Left kidney (tissue), 2 donors: Measurements from ENCODE around the gene TNPO1. TPM values are rescaled to one million over a fixed set of nuclear protein-coding genes. Genes with fewer than 3 reads are reported as not detected.

Experiments
- DNase-seq: peaks from one replicate; pipeline ENCODE4 v3.0.0-alpha.2; 2013
- polyA plus RNA-seq: library from polyadenylated mRNA; unstranded; fragments of 120-200 nt; gene quantifications from one replicate; pipeline ENCODE4 v1.2.1, GENCODE V29; 2013; ENCODE audit not compliant: insufficient read length

Gene TNPO1
- polyA plus RNA-seq, 1 donor = 112 TPM

DNA sequence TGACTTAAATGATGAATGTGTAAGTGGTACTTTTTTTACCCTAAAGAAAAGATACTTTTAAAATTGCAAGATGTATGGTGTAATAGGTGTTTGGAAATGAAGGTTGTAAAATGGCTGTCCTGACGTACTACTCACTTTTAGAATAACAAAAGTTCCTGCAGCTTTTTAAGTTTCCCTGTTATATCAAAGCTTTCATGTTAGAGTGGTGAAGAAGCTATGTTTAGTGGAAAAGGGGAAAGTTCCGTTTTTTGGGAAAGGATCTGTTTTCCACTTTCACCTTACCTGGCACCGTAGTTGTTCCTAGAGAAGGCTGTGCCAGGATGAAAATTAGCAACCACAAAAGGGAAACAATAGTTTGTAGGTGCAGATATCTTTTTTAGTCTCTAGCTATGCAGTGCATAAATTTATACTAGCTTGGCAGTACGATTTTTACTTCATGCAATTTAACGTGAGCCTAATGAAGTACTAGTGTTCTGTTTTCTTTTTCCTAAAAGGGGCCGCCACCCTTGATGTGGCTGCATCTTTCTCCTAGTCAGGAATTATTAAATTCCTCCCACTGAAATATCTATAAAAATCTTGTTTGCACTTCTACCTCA is 1.3 kb downstream of the TNPO1 start:
- no peak for DNase-seq

- peak; percentile 66 for DNase-seq
These were observed 2.5 kb downstream of the TNPO1 start for GRCh38 chr5:72818866-72819534.

DNA sequence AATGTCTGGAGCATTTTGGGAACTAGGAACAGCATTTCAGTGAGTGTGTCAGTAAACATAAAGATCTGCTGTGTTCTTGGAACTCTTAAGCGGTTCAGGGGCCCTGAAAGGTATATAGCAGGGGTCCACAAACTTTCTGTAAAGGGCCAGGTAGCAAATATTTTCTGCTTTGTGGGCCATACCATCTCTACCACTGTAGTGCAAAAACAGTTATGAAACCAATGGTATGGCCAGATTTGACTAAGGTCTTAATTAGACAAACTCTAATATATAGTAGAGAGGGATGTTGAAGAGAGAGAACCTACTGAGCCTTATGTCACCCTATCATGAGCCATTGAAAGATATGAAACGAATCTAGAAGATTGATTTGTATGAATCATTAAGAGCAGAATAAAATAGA is 5.3 kb downstream of the TNPO1 start:
- DNase-seq = no peak

DNA sequence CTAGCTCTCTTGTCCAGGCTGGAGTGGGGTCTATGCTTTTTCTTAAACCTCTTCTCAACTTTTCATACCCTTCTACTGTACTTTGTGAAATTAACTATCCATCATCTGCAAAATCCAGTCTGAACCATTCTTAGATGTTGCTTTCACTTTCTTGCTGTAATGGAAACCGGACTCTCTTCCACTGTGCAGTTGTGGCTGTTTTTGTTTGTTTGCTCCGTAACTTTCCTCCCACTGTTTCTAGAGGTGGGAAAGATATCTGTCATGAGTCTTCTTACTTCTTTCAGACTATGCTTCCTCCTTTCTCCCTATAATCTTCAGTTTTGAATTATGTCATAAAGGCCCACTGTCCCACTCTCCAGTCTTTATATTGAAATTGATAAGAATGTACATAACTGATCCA is 6.5 kb downstream of the TNPO1 start:
- DNase-seq = no peak

GRCh38 chr5:72829707-72830106 is 13.2 kb downstream of the TNPO1 start:
- no peak for DNase-seq

DNA sequence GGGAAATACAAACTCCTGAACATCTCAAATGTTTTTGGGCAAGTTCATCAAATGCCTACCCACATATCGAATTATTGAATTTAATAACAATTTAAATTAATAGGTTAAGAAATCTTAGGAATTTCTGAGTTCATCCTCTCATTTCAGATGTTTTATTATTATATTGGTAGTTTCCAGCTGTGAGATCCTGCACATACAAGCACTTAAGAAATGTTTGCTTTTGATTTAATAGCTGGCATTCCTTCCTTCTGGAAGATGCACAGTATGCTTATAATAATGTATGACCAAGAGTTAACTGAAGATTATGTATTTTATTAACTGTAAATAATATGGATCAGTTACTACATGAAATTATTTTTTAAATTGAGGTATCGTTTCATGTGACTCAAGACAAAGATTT is 13.9 kb downstream of the TNPO1 start:
- DNase-seq = no peak

GRCh38 chr5:72831685-72832084 is 15.2 kb downstream of the TNPO1 start:
- DNase-seq = no peak

DNA sequence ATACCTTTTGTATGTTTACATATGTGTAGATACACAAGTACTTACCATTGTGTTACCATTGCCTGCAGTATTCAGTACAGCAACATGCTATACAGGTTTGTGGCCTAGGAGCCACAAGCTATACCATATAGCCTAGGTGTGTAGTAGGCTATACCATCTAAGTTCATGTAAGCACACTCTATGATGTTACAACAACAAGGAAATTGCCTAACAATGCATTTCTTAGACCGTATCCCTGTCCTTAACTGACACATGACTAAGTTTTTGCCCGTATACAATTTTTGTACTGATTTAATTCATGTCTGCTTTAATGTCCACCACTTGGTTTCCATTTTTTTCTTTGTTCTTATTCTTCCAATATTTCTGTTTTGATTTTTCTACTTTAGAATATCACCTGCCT is 18.5 kb downstream of the TNPO1 start:
- no peak for DNase-seq

GRCh38 chr5:72835633-72836032 is 19.2 kb downstream of the TNPO1 start:
- no peak for DNase-seq

DNA sequence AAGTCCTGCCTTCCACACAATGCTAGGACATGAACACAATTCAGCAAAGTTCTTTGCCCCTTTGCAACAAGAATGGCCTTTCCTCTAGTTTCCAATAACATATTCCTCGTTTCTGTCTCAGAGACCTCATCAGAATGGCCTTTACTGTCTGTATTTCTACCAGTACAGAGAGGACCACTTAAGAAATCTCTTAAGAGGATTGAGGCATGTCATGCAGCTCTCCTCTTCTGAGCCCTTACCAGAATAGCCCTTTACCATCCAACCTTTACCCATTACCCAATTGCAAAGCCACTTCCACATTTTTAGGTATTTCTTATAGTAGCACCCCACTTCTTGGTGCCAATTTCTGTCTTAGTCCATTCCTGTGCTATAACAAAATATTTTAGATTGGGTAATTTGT is 20.3 kb downstream of the TNPO1 start:
- no peak for DNase-seq

DNA sequence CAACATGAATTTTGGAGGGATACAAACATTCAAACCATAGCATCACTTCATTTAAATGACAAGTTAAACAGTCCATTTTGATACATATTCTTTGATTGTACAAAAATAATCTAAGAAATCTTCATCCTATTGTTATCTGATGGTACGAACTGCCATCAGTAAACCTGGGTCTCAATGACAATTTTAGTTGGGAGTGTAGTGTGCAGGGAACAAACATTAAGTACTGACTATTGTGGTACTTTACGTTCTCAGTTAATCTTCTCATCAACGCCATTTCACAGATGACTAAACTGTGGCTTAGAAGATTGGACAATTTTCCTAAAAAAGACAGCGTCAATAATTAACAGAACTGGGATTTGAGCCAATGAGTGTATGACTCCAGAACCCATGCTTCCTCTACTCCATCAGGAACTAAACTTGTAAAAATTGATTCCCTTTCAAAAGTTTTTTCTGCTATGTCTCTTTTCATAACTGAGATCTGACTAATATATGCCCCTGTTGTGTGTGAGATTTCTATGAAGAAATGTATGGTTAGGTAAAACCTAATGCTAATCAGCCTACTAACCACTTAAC is 21.1 kb downstream of the TNPO1 start:
- DNase-seq = no peak

DNA sequence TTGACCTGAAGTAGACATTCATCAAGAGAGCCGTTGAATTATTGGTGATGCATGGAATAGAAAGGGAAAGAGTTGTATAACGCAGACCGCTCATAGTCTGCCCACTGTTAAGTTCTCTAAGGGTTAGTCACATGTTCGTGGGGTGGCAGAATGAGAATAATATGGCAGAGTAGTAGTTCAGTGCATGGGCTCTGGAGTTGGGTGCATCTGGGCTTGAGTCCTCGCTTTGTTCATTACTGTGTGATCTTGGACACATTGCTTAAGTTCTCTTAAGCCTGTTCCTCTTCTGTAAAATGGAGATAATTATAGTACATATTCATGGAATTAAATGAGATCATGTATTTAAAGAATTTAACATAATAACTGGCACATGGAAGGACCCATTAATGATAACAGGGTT is 23.6 kb downstream of the TNPO1 start:
- DNase-seq = no peak

DNA sequence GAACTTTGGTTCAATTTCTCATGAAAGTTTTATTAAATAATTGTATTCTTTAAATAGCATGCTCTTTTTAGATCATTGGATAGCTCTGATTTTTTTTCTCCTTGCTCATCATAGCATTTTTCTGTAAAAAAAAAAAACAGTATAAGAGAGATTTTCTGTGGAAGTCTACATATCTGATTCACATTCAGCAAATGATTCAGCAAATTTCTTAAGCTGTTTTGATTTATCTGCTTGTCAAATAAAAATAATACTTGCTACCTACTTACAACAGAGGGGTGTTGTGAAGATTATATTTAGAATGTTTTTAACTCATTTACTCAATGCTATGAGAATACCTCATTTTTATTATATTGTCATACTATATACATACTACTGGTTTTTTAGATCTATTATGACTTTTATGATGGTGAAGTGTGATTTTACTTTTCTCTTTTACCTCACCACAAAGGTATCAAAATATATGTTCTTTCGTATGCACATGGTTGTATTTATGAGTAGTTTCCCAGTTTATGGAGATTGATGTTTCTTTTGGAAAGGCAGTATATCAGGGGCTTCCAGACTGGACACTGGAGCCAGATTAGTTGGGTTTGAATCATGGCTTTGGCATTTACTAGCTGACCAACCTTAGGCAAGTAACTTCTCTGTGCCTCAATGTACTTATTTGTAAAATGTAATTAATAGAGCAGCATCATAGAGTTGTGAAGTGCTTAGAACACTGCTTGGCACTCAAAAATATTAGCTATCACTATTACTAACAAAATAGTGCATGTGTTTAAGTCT is 25.5 kb downstream of the TNPO1 start:
- DNase-seq = no peak

GRCh38 chr5:72842816-72843215 is 26.4 kb downstream of the TNPO1 start:
- DNase-seq = no peak

- DNase-seq = no peak
These were observed 27.8 kb downstream of the TNPO1 start for GRCh38 chr5:72844218-72844603.

GRCh38 chr5:72845889-72846288 is 29.4 kb downstream of the TNPO1 start:
- no peak for DNase-seq

DNA sequence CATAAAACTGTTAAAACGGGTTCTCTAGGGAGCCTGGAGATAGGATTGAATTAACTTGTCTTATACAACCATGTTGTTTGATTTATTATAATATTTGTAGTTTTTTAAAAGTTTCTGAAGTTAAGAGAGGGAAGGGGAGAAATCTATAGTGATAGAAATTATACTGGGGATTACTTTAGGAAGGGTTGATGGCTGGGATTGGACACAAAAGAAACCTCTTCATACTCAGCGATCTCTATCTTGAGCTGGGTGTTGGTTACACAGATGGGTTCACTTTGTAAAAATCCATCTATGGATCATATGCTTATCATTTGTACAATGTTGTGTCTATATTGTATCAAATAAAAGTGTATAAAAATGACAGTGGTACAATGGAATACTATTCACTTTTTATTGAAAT is 30.0 kb downstream of the TNPO1 start:
- DNase-seq = no peak

GRCh38 chr5:72847439-72847838 is 31.0 kb downstream of the TNPO1 start:
- DNase-seq = no peak

DNA sequence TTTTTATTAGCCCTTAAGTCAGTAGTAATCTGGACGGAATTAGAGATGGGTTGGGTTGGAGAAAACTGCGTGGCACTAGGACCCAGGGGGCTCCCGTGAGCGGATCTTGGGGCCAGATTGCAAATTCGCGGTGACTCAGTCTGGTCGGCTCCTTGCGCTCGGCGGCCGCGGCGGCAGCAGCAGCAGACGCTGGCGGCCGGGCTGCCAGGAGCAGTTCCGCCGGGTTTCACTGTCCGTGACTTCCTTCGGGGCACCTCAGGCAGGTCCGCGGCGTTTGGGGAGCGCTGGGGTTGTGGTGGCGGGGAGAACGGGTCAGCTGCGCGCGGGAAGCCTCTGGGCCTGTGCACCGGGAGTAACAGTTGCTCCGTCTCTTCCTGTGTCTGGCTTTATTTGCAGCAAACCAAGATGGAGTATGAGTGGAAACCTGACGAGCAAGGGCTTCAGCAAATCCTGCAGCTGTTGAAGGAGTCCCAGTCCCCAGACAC is 31.6 kb downstream of the TNPO1 start:
- DNase-seq = peak; percentile 87

DNA sequence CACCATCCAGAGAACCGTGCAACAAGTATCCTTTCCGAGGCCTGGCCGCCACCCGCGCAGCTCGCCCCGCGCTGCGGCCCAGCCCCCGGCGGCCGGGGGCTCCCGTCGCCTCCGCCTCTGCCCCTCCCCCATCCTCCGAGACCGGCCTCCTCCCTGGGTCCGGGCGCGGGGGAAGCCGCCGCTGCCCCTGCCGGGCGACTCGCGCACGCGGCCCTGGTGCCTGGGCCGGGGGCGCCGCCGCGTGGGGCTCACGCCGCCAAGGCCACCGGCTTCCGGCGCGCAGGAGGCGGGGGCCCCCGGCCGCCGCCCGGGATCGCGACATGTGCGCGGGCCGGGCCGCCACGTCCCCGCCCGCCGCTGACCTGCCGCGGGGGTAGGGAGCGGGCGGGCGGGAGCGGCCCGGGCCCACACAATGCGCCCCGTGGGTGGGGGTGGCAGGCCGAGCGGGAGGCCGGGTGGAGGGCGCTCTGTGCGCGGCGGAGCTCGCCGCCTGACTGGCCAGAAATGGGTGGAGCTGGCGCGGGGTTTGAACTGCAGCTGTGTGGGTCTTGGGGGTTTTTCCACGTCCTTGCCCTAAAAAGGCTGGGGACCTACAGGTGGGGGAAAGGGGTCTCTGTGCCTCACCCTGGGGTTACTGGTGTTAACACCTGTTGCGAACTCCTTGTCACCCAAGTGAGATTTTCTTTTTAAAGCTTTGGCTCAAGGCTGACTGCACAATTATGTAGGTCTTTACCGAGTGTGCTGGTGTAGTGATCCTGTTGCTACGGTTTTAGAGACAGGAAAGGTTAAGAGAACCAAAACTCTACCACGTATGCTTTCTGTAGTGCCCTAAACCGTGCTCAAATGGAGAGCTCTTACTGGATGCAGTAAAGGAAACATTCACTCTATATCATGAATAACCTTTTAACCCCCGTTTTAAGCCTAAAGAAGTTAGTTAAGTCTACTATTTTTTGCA is 32.3 kb downstream of the TNPO1 start:
- DNase-seq = peak; percentile 40

DNA sequence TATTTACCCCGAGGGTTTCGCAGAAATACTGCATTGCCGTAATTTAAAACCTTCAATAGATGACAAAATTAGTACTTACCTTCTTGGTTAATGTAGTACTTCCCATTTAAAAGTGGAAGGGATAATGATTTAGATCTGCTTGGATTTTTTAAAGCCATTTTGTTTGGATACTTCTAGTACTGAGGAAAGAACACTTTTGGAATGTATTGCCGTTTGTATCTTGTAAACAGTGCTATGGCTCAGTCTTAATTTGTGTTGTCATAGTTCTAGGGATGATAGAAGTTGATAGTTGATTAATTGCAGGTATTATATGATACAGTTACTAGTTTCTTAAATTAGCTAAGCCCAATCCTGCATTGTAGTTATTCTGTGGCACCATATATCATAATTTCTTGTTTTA is 33.1 kb downstream of the TNPO1 start:
- DNase-seq = no peak

DNA sequence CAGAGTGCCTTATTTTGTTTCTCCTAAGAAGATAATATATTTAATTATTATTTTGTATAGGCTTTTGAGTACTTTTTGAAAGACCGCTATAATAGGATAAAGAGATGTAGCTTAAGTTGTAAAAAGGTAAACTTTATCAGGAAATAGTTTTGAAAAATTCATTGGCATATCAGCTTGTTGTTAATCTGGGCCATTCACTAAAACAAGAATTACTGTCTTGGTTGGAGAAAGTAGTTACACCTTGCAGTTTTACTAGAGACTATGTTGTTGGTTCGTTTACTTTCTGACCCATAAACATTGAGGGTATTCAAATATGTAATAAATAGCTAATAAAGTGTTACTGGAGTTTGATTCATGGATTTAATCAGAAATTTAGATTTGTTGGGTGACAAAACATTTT is 33.7 kb downstream of the TNPO1 start:
- no peak for DNase-seq
